Tibial nerve (tissue), 4 donors: ENCODE results near the gene RETSAT.

ENCODE experiments used
- EP300 ChIP-seq, 2 donors: sonication (generic); formaldehyde crosslinking; IDR thresholded peaks; one replicate each; pipeline ENCODE4 v1.6.1; 2017; ENCODE audit warnings: antibody characterized with exemption in 2 of 2, mild to moderate bottlenecking in 1 of 2
- TF ChIP-seq, protein P1 (sequence below), 5 experiments: fragments of 200-600 bp in 3 of 5; fragments of 450-650 bp in 2 of 5; sonication (generic) in 3 of 5; IDR thresholded peaks; one replicate each; pipeline ENCODE4 v1.5.1; 2016 to 2019; ENCODE audit warnings: antibody characterized with exemption in 5 of 5, mild to moderate bottlenecking in 3 of 5, moderate library complexity in 2 of 5

DNA sequence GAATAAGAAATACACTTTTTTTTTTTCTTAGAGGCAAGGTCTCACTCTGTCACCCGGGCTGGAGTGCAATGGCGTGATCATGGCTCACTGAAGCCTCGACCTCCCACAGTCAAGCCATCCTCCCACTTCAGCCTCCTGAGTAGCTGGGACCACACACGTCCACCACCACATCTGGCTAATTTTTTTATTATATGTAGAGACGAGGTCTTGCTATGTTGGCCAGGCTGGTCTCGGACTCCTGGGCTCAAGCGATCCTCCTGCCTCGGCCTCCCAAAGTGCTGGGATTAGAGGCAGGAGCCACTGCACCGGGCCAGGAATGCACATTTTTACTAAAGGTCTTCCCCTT, 28.9 kb downstream of the RETSAT start:
- TF ChIP-seq, protein P1, sequence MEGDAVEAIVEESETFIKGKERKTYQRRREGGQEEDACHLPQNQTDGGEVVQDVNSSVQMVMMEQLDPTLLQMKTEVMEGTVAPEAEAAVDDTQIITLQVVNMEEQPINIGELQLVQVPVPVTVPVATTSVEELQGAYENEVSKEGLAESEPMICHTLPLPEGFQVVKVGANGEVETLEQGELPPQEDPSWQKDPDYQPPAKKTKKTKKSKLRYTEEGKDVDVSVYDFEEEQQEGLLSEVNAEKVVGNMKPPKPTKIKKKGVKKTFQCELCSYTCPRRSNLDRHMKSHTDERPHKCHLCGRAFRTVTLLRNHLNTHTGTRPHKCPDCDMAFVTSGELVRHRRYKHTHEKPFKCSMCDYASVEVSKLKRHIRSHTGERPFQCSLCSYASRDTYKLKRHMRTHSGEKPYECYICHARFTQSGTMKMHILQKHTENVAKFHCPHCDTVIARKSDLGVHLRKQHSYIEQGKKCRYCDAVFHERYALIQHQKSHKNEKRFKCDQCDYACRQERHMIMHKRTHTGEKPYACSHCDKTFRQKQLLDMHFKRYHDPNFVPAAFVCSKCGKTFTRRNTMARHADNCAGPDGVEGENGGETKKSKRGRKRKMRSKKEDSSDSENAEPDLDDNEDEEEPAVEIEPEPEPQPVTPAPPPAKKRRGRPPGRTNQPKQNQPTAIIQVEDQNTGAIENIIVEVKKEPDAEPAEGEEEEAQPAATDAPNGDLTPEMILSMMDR (IDR thresholded peaks at IDR 0.05), result no peak
- TF ChIP-seq EP300 (IDR thresholded peaks at IDR 0.05), result no peak
